HFF-Myc (cell line): ENCODE data around the gene STX2.

ENCODE experiments used
- DNase-seq: peaks from one replicate; pipeline ENCODE4 v3.0.0-alpha.2; 2011; ENCODE audit warnings: low read depth; ENCODE audit errors: extremely low read depth
- H3K4me3 ChIP-seq: replicated peaks from 2 replicates; pipeline ENCODE4 v1.5.1; 2011; ENCODE audit warnings: low read depth, mild to moderate bottlenecking, control low read depth, low read length
- CTCF ChIP-seq: IDR thresholded peaks from 2 replicates; pipeline ENCODE4 v1.5.1; 2012; ENCODE audit warnings: mild to moderate bottlenecking, low read depth, low read length, control low read depth; ENCODE audit errors: missing control alignments

Gene STX2

DNA sequence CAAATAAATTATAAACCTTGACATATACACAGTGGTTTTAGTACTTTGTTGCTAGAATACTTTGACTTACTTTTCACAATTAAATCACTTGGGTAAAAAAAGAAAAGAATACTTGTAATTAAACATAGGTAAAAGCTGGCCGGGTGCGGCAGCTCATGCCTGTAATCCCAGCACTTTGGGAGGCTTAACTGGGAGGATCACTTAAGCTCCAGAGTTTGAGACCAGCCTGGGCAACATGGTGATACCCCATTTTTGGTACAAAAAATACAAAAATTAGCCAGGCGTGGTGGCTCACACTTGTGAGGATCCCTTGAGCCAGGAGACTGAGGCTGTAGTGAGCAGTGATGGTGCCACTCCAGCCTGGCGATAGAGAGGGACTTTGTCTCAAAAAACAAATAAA, 7.8 kb downstream of the STX2 start:
- no peak overlapping the region for H3K4me3 ChIP-seq
- DNase-seq: no peak
- no peak for TF ChIP-seq CTCF

DNA sequence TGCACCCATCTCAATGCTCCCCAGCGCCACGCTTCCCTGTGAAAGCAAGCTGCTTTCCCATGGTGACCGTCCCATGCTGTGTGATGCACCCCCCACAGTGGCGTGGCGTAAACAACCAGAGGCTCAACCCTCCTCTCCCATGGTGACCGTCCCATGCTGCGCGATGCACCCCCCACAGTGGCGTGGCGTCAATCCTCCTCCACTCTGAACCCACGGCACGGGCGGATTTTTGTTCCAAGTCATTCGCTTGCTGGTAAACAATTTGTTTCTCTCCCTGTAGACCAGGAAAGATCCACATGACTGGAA, 8.9 kb downstream of the STX2 start:
- TF ChIP-seq CTCF: no peak
- H3K4me3 ChIP-seq: no peak overlapping the region
- no peak for DNase-seq

DNA sequence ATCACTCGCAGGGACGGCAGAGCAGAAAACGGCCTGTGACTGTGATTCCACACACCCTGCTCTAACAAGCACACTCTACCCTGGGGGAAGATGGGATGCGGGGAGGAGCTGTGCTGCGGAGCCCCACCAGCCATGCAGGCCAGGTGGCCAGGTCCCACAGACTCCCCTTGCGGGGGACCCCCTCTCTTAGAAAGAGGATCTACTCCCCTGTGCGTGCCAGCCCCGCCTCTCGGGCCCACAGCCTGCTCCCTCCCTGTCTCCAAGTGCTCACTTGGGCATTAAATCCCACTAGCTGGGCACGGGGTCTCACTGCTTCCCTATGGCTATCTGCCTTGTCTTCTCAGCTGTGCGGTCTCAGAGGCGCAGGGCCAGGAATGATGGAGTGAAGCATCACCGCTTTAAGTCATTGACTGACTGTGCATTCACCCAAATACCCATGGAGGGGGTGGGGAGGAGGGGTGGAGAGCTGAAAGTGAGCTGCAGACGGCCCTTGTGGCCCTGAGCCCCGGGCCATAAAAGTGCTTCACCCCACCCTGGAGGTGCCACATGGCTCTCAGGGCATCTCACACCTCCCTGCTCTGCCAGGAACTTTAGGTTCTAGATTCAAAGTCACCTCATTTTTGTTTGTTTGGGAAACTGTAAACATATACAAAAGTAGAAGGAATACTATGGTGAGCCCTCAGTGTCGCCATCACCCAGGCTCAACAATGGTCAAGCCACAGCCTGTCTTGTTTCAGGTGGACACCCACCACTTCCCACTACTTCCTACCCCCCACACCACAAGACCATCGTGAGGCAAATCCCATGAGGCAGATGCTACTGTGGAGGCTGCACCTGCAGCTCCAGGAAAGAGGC, 9.4 kb downstream of the STX2 start:
- no peak overlapping the region for H3K4me3 ChIP-seq
- no peak for TF ChIP-seq CTCF
- DNase-seq: no peak

GRCh38 chr12:130828895-130829294, 10.2 kb downstream of the STX2 start:
- no peak for TF ChIP-seq CTCF
- H3K4me3 ChIP-seq: no peak overlapping the region
- DNase-seq: no peak

DNA sequence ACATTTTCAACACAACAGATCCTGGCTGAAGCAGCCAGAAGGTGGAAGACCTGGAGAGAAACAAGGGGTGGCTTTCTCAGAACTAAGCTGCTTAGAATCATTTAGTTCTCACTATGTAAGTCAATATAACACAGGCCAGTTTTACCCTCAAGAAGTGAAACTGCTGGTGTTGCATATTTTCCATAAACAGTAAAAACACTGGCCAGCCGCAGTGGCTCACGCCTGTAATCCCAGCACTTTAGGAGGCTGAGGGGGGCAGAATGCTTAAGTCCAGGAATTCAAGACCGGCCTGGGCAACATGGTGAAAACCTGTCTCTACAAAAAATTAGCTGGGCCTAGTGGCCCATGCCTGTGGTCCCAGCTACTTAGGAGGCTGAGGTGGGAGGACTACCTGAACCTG, 11.6 kb downstream of the STX2 start:
- no peak overlapping the region for H3K4me3 ChIP-seq
- no peak for TF ChIP-seq CTCF
- no peak for DNase-seq

- TF ChIP-seq CTCF: peak; percentile 69
- no peak for DNase-seq
- no peak overlapping the region for H3K4me3 ChIP-seq
Measured at GRCh38 chr12:130826151-130826801, 12.8 kb downstream of the STX2 start.
